Glomerular visceral epithelial cell (primary cell): ENCODE measurements around the gene KRTAP10-1.

ENCODE experiments used
- DNase-seq: peaks from one replicate; pipeline ENCODE4 v3.0.0-alpha.2; 2016; ENCODE audit errors: extremely low spot score

Gene KRTAP10-1

GRCh38 chr21:44548381-44548780, 8.4 kb upstream of the KRTAP10-1 start:
- no peak for DNase-seq

DNA sequence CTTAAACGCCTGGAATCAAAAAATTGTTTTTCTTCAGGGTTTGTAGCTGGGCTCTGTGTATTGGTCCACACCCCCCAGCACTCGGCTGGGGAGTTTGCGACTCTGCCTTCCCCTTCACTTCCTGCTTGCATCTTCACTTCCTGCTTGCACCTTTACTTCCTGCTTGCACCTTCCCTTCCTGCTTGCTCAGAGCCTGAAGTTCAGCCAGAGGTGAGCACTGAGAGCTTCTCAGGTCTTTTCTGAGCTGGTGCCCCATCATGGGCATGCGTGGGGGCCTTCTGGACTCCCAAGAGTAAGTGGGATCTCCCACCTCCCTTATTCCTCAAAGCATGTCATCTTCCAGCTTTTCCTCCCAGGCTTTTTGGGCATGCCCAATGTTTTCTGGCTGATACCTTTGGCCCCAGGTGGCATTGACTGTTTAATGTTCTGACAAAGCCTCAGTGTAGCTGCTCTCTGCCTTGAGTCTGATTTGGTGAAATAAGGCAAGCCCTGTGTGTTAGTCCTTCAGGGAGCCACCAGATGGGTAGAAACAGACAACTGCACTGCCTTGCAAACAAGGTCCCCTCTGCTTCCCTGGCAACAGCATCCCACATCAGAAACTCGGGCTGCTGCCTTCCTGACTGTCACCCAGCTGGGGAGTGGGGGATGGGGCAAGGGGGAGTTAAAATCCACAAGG, 7.8 kb upstream of the KRTAP10-1 start:
- no peak for DNase-seq

- DNase-seq = no peak
Observed at GRCh38 chr21:44544566-44544965, 4.6 kb upstream of the KRTAP10-1 start.

- DNase-seq = no peak
Observed at GRCh38 chr21:44542716-44543115, 2.7 kb upstream of the KRTAP10-1 start.

DNA sequence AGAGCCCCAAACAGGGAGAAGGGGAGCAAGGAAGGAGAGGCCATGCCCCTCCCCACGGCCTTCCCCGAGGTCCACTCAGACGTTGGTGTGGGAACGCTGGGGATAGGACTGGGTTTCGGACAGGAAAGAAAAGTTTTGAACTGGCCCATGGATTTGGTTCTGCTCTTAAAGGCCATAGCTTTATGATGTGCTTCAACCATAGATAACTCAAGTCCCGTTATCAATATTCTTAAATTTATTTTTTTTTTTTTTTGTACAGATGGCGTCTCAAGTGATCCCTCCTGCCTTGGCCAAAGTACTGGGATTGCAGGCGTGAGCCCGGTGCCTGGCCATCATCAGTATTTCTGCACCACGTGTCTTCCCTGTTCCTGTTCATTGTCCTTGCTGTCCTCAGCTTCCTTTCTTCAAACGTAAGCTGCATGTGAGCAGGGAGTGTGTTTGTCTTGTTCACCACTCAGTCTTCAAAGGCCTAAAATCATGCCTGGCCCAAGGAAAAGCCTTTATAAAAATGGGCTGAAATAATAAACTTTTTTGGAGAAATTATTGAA, 820 bp upstream of the KRTAP10-1 start:
- no peak for DNase-seq

GRCh38 chr21:44539046-44539445, 949 bp downstream of the KRTAP10-1 start:
- no peak for DNase-seq

- no peak for DNase-seq
Observed at GRCh38 chr21:44537930-44538911, 1.8 kb downstream of the KRTAP10-1 start.

DNA sequence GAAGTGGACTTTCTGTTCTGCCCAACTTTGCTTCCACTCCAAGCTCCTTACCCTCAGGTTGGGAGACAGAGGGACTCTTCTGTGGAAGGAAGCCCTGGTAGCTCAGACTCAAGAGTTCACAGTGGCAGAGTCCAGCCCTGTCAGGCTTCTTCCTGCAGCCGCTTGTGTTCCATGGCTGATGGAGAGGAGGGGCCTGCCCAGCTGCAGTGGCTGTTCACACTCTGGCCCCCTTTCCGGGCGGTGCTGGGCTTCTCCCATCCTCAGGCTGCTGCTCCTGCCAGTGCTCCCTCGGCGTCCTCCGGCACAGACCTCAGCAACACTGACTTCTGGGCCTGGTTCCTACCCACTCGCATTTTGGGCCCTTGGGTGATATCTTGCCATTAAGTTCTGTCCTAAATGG, 4.0 kb downstream of the KRTAP10-1 start:
- no peak for DNase-seq

GRCh38 chr21:44534688-44535087, 5.3 kb downstream of the KRTAP10-1 start:
- DNase-seq = no peak

DNA sequence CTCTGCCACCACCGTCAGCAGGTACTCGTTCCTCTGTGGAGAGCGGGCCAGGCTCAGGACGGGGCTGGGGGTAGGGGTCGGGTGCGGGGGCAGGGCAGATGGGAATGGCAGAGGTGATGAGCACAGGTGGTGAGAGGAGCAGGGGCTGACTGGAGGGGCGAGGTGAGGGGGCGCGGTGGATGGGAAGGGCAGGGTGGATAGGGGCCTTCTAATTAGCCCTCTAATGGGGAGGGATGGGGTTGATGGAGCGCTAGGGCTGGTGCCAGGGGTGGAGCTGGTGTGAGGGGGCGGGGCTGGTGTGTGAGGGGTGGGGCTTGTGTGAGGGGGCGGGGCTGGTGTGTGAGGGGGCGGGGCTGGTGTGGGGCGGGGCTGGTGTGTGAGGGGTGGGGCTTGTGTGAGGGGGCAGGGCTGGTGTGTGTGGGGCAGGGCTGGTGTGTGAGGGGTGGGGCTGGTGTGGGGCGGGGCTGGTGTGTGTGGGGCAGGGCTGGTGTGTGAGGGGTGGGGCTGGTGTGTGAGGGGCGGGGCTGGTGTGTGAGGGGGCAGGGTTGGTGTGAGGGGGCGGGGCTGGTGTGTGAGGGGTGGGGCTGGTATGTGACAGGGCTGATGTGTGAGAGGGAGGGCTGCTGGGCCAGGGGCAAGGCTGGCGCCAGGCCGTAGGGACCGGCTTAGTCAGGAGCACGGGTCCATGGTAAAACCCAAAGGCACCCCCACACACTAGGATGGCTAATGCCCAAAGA, 5.9 kb downstream of the KRTAP10-1 start:
- DNase-seq = no peak

- no peak for DNase-seq
Observed at GRCh38 chr21:44533121-44533890, 6.7 kb downstream of the KRTAP10-1 start.

DNA sequence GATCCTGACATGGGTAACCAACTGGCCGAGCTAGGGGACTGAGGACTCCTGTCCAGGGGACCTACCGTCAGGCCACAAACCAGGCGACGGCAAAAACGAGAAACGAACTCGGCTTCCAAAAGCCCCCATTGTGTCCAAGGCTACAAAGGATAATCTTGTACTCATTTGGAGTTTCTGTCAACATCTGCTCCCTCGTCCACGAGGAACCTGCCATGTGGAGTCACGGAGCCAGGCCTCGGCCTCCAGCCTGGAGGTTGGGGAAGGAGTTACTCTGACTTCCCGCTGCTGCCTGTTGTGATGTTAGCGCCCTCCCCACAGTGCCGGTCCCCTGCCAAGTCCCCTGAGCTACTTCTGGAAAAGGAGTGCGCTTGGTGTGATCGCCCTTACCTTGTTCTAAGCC, 7.3 kb downstream of the KRTAP10-1 start:
- DNase-seq = no peak

DNA sequence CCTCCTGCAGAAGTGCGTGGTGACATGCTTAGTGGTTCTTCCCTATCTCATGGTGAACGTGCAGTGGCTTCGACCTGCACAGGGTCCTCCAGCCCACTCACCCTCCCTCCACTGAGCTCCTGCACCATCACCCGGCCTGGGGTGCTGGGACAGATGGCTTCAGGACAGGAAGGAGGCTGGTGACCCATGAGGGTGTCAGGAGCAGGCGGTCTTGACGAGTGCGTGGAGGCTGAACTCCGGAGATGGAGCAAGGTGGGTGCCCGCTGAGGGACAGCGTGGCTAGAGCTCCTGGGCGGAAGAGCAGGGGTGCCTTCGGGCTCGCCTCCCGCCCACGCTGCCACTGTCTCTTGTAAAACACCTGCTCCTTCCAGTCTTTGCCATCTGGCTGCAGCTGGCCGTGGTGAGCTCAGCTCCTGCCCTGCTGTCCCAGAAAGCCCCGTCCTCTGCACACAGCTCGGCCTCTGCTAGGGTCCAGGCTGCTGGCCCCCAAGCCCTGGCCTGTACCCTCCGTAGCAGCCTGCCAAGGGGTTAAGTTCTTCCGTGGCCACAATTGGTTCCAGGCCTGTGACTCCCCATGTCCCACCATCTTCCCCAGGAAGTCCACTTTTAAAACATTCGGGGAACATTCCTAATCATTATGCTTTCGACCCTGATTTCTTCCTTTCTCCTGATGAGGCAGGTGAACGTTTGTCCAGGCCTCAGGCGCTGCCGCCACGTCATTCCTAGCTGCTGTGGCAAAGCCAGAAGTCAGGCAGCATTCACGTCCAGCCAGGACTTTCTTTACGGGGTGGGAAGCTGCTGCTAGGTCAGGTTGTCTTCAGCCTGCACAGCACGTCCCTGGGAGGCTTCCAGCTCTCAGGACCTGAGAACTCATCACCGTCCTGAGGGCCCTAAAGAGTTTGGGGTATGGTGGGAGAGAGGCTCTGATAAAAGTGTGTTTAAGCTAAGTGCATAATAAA, 8.1 kb downstream of the KRTAP10-1 start:
- DNase-seq = no peak

- DNase-seq = no peak
Observed at GRCh38 chr21:44530903-44531605, 8.9 kb downstream of the KRTAP10-1 start.

GRCh38 chr21:44530221-44530902, 9.6 kb downstream of the KRTAP10-1 start:
- DNase-seq = no peak

GRCh38 chr21:44529503-44530125, 10.4 kb downstream of the KRTAP10-1 start:
- DNase-seq = no peak

DNA sequence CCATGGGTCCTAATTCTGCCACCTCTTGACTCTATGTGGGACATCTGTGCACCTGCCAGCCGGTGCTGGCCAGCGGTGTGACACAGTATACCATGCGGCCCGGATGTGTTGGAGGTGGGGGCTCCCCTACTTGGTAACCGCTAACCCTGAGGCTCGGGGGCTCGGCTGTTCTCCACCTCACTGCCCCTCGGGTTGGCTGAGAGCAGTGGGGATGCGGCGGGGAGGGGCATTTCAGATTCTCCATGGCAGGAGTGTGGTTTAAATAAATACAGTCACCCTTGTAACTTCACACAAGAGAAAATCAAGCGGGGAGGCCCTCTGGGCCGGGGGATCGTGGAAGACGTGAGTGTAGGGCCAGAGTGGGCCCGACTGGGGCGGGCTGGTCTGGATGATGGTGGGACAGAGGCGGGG, 11.0 kb downstream of the KRTAP10-1 start:
- DNase-seq = no peak

- DNase-seq = no peak
Observed at GRCh38 chr21:44528634-44528995, 11.4 kb downstream of the KRTAP10-1 start.
